Uterus (tissue), 4 donors: Measurements from ENCODE around the gene ECI1. TPM values are rescaled to one million over a fixed set of nuclear protein-coding genes. Genes with fewer than 3 reads are reported as not detected.
"Not testable (repeated sequence)": the region's sequence is repeated elsewhere in the genome, so short reads cannot be mapped to it uniquely, and the experiment has no call there.

Experiments used
- DNase-seq, 2 donors: peaks; one replicate each; pipeline ENCODE4 v3.0.0-alpha.2; 2019 to 2020
- H3K27ac ChIP-seq, 2 donors: fragments of 200-600 bp; sonication (generic); 1 replicate in 1 of 2; 2 replicates in 1 of 2; pipeline ENCODE4 v1.5.1; 2016 to 2018
- H3K27me3 ChIP-seq, 2 donors: fragments of 200-600 bp; sonication (generic); one replicate each; pipeline ENCODE4 v1.5.1; 2018 to 2019; ENCODE audit warnings: control low read depth in 1 of 2
- H3K36me3 ChIP-seq, 2 donors: fragments of 200-600 bp; sonication (generic); one replicate each; pipeline ENCODE4 v1.5.1; 2019; ENCODE audit warnings: control low read depth in 1 of 2
- H3K4me1 ChIP-seq, 2 donors: fragments of 200-600 bp; sonication (generic); one replicate each; pipeline ENCODE4 v1.5.1; 2018 to 2019; ENCODE audit warnings: control low read depth in 1 of 2
- H3K4me3 ChIP-seq, 2 donors: fragments of 200-600 bp; sonication (generic); 1 replicate in 1 of 2; 2 replicates in 1 of 2; pipeline ENCODE4 v1.5.1; 2018 to 2019; ENCODE audit warnings: mild to moderate bottlenecking in 1 of 2
- H3K9me3 ChIP-seq, 2 donors: fragments of 200-600 bp; sonication (generic); one replicate each; pipeline ENCODE4 v1.5.1; 2019; ENCODE audit warnings: control low read depth in 1 of 2
- CTCF ChIP-seq, 4 experiments: fragments of 200-600 bp in 2 of 4; fragments of 450-650 bp in 2 of 4; sonication (generic) in 2 of 4; IDR thresholded peaks; one replicate each; pipeline ENCODE4 v1.5.1; 2016 to 2019; ENCODE audit warnings: antibody characterized with exemption in 4 of 4, mild to moderate bottlenecking in 2 of 4, moderate library complexity in 1 of 4
- POLR2A ChIP-seq, 2 donors: fragments of 450-650 bp; IDR thresholded peaks; one replicate each; pipeline ENCODE4 v1.6.1; 2016; ENCODE audit warnings: antibody characterized with exemption in 2 of 2, mild to moderate bottlenecking in 1 of 2, moderate library complexity in 1 of 2
- intact Hi-C: fragments of 100-400 bp; cut with DNase I; formaldehyde crosslinking; loops from one replicate; pipeline ENCODE4 v1.15.1; 2023; ENCODE audit warnings: low total_unique reads
- total RNA-seq, 4 donors: library from RNA; depleted of rRNA in 3 of 4; stranded (reverse); fragments of >200 nt in 3 of 4; gene quantifications; one replicate each; pipeline versions ENCODE4 v1.1.0 to v1.2.4, GENCODE V29; 2014 to 2023
- donor health status: DM: yes; HTN: yes; CAD: no.

The ECI1 gene
- total RNA-seq, 4 donors from 2014 or later, result 4.9 to 89.1 (median 40.1) TPM

DNA sequence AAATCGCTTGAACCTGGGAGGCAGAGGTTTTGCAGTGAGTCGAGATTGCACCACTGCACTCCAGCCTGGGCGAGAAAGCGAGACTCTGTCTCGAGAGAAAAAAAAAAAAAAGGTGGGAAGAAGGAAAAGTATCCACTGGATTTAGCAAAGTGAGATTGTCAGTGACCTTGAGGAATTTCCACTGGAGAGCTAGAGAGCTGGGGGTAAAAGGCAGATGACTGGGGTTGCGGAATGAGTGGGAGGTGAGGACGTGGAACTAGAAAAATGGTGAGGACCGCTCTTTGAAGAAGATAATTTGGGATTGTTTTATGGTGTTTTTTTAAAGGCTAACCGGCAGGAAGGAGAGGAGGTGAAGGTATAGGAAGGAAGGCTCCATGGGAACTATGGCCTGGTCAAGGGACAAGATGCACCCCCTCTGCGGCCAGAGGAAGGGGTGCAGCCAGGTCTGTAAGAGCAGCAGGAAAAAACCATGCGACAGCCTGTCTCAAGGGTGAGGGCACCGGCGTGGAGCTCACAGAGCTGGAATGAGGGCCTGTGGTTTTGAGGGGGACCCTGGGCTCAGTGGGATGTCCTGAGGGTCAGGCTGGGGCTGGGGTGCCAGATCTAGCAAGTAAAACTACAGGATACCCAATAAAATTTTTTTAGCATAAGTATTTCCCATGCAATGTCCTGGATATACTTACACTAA, 46.8 kb downstream of the ECI1 start:
- DNase-seq, result no peak
- Histone ChIP-seq H3K27me3 (no peaks in the 10 kb centered on the region), H3K9me3 (no peaks in the 10 kb centered on the region), H3K36me3 (no peaks in the 10 kb centered on the region), H3K4me1 (peaks cover 0 to 3% of the 10 kb centered on the region in 2 donors), H3K4me3 (peak overlapping the region; percentile 65 to 78), H3K27ac (peak overlapping the region; percentile 96 to 99)
- intact Hi-C loops, result no loop called here
- TF ChIP-seq POLR2A (IDR thresholded peaks at IDR 0.05) (no peak), CTCF (IDR thresholded peaks at IDR 0.05) (no peak)

DNA sequence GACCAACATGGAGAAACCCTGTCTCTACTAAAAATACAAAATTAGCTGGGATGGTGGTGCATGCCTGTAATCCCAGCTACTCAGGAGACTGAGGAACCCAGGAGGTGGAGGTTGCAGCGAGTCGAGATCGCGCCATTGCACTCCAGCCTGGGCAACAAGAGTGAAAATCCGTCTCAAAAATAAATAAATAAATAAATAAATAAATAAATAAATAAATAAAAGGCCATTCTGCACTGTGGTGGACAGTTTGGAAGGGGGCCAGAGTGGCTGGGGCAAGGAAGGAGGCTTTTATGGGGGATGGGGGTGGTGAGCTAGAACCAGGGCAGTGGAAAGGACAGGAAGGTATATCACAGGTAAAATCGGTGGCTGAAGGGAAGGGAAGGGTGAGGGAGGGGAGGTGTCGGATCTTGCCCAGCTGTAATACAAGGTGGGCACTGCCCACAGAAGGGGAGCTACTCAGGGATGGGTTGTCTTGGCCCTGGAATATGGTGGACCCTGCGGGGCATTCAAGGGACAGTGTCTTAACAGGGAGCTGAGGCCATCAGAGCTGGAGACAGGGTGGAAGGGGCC, 48.2 kb downstream of the ECI1 start:
- intact Hi-C loops, result not testable (repeated sequence)

GRCh38 chr16:2200313-2200712, 51.1 kb downstream of the ECI1 start:
- H3K4me1 ChIP-seq, result peaks cover 0 to 8% of the 10 kb centered on the region in 2 donors
- TF ChIP-seq CTCF (IDR thresholded peaks at IDR 0.05), result no peak
- TF ChIP-seq POLR2A (IDR thresholded peaks at IDR 0.05), result no peak
- no peak overlapping the region for H3K4me3 ChIP-seq
- intact Hi-C loops, result no loop called here
- H3K9me3 ChIP-seq, result no peaks in the 10 kb centered on the region
- no peak overlapping the region for H3K27ac ChIP-seq
- no peak for DNase-seq
- no peaks in the 10 kb centered on the region for H3K36me3 ChIP-seq
- H3K27me3 ChIP-seq, result peaks cover 6% of the 10 kb centered on the region in 2 donors

More for the DNA sequence above, 48.2 kb downstream of the ECI1 start:
- H3K36me3 ChIP-seq, H3K27me3 ChIP-seq, H3K27ac ChIP-seq, H3K4me1 ChIP-seq, DNase-seq, H3K9me3 ChIP-seq, H3K4me3 ChIP-seq: not testable (repeated sequence)

DNA sequence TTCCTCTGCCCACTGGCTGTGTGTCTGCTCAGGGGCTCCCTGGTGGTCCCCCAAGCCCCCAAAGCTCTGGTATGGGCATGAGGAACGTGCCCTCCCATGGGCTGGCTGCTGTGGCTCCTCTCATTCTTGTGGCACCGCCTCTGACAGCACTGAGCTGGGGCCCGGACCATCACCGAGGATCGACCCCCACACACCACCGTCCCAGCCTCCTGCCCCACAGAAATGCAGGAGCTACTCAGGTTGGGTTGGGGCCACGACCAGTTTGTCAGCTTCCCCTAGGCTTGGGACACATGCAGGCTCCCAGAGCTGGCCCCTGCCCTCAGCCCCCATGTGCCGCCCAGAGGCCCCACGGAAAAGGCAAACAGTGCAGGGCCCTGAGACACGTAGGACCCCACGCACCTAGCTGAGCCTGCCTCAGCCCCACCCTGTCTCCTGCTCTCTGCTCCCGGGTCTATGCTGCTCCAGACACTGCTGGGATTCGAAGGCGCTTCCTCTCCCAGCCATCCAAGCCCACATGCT, 51.7 kb downstream of the ECI1 start:
- Histone ChIP-seq H3K4me1 (peaks cover 0 to 11% of the 10 kb centered on the region in 2 donors), H3K9me3 (no peaks in the 10 kb centered on the region), H3K27ac (no peak overlapping the region), H3K4me3 (no peak overlapping the region), H3K27me3 (peaks cover 6 to 12% of the 10 kb centered on the region in 2 donors), H3K36me3 (no peaks in the 10 kb centered on the region)
- no peak for TF ChIP-seq CTCF (IDR thresholded peaks at IDR 0.05)
- no peak for TF ChIP-seq POLR2A (IDR thresholded peaks at IDR 0.05)
- DNase-seq, result no peak
- intact Hi-C loops, result no loop called here

DNA sequence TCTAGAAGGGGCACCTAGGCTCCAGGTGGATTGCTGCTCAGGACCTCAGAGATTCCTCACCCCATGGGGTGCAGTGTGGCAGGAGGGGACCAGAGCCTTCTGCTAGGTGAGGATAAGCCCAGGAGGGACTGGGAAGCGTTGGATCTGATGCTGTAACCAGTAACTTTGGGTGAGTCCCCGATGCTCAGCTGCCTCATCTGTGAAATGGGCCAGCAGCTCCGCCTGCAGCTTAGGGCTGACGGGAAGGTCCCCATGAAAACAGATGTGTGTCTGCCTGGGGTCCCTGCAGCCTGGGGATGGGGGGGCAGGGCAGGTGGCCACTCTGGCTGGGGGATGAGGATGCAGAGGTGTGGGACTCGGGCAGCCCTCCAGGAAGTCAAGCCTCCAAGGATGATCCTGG, 52.3 kb downstream of the ECI1 start:
- H3K27me3 ChIP-seq, result peaks cover 6 to 13% of the 10 kb centered on the region in 2 donors
- no peak for DNase-seq
- H3K4me3 ChIP-seq, result no peak overlapping the region
- H3K4me1 ChIP-seq, result peaks cover 0 to 11% of the 10 kb centered on the region in 2 donors
- H3K27ac ChIP-seq, result no peak overlapping the region
- no peaks in the 10 kb centered on the region for H3K36me3 ChIP-seq
- TF ChIP-seq POLR2A (IDR thresholded peaks at IDR 0.05) (no peak), CTCF (IDR thresholded peaks at IDR 0.05) (no peak)
- intact Hi-C loops, result no loop called here
- no peaks in the 10 kb centered on the region for H3K9me3 ChIP-seq
